ENCODE measurements around the gene ANP32E. TPM values are rescaled to one million over a fixed set of nuclear protein-coding genes. Genes with fewer than 3 reads are reported as not detected.

ANP32E gene
- total and polyA plus RNA-seq, 2 of the 13 experiments (the other 11 are each of a cell fraction or from before 2014, with no cell fraction given), result 10.3 to 53.0 TPM

- TF ChIP-seq, protein P1, sequence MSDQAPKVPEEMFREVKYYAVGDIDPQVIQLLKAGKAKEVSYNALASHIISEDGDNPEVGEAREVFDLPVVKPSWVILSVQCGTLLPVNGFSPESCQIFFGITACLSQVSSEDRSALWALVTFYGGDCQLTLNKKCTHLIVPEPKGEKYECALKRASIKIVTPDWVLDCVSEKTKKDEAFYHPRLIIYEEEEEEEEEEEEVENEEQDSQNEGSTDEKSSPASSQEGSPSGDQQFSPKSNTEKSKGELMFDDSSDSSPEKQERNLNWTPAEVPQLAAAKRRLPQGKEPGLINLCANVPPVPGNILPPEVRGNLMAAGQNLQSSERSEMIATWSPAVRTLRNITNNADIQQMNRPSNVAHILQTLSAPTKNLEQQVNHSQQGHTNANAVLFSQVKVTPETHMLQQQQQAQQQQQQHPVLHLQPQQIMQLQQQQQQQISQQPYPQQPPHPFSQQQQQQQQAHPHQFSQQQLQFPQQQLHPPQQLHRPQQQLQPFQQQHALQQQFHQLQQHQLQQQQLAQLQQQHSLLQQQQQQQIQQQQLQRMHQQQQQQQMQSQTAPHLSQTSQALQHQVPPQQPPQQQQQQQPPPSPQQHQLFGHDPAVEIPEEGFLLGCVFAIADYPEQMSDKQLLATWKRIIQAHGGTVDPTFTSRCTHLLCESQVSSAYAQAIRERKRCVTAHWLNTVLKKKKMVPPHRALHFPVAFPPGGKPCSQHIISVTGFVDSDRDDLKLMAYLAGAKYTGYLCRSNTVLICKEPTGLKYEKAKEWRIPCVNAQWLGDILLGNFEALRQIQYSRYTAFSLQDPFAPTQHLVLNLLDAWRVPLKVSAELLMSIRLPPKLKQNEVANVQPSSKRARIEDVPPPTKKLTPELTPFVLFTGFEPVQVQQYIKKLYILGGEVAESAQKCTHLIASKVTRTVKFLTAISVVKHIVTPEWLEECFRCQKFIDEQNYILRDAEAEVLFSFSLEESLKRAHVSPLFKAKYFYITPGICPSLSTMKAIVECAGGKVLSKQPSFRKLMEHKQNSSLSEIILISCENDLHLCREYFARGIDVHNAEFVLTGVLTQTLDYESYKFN (CRISPR knock-in tag; conservative IDR thresholded peaks at IDR 0.05), result peak; percentile 25; the same call in 1 of the 2 replicates
- TF ChIP-seq SKI (IDR thresholded peaks at IDR 0.05; ENCODE audit: partially characterized antibody) (no peak), TEAD3 (CRISPR knock-in tag; optimal IDR thresholded peaks at IDR 0.05; ENCODE audit: borderline replicate concordance) (peak; percentile 9), PITX1 (CRISPR knock-in tag; IDR thresholded peaks at IDR 0.05) (peak; percentile 46; the same call in 1 of the 2 replicates), ZNF567 (CRISPR knock-in tag; IDR thresholded peaks at IDR 0.05; ENCODE audit: borderline replicate concordance) (no peak), MTA3 (CRISPR knock-in tag; IDR thresholded peaks at IDR 0.05) (no peak), ZNF605 (CRISPR knock-in tag; IDR thresholded peaks at IDR 0.05) (no peak), ZBTB42 (CRISPR knock-in tag; IDR thresholded peaks at IDR 0.05) (0 out of 2 replicates have a peak, but pooled peaks have one; percentile 45), ZNF672 (CRISPR knock-in tag; IDR thresholded peaks at IDR 0.05) (no peak), ZNF724P (CRISPR knock-in tag; IDR thresholded peaks at IDR 0.05; ENCODE audit: borderline replicate concordance) (0 out of 2 replicates have a peak, but pooled peaks have one; percentile 23), DMAP1 (CRISPR knock-in tag; IDR thresholded peaks at IDR 0.05) (0 out of 2 replicates have a peak, but pooled peaks have one; percentile 13), EED (CRISPR knock-in tag; IDR thresholded peaks at IDR 0.05) (no peak), SAP130 (CRISPR knock-in tag; IDR thresholded peaks at IDR 0.05; ENCODE audit: low read depth) (0 out of 2 replicates have a peak, but pooled peaks have one; percentile 6), MXD1 (CRISPR knock-in tag; IDR thresholded peaks at IDR 0.05) (0 out of 2 replicates have a peak, but pooled peaks have one; percentile 14), SOX6 (IDR thresholded peaks at IDR 0.05) (no peak), SOX6 (CRISPR knock-in tag; IDR thresholded peaks at IDR 0.05) (0 out of 2 replicates have a peak, but pooled peaks have one; percentile 13), KDM2A (CRISPR knock-in tag; IDR thresholded peaks at IDR 0.05; ENCODE audit: borderline replicate concordance, low read depth) (0 out of 2 replicates have a peak, but pooled peaks have one; percentile 22), ZMYM3 (CRISPR knock-in tag; IDR thresholded peaks at IDR 0.05) (peak; percentile 27; the same call in 1 of the 2 replicates), ZNF263 (CRISPR knock-in tag; IDR thresholded peaks at IDR 0.05) (0 out of 2 replicates have a peak, but pooled peaks have one; percentile 17), NFYB (CRISPR knock-in tag; IDR thresholded peaks at IDR 0.05) (no peak), PHF5A (CRISPR knock-in tag; IDR thresholded peaks at IDR 0.05; ENCODE audit: low read depth, unreplicated experiment) (peak; percentile 1), CENPX (CRISPR knock-in tag; IDR thresholded peaks at IDR 0.05) (no peak)
- TF ChIP-seq, protein P2, sequence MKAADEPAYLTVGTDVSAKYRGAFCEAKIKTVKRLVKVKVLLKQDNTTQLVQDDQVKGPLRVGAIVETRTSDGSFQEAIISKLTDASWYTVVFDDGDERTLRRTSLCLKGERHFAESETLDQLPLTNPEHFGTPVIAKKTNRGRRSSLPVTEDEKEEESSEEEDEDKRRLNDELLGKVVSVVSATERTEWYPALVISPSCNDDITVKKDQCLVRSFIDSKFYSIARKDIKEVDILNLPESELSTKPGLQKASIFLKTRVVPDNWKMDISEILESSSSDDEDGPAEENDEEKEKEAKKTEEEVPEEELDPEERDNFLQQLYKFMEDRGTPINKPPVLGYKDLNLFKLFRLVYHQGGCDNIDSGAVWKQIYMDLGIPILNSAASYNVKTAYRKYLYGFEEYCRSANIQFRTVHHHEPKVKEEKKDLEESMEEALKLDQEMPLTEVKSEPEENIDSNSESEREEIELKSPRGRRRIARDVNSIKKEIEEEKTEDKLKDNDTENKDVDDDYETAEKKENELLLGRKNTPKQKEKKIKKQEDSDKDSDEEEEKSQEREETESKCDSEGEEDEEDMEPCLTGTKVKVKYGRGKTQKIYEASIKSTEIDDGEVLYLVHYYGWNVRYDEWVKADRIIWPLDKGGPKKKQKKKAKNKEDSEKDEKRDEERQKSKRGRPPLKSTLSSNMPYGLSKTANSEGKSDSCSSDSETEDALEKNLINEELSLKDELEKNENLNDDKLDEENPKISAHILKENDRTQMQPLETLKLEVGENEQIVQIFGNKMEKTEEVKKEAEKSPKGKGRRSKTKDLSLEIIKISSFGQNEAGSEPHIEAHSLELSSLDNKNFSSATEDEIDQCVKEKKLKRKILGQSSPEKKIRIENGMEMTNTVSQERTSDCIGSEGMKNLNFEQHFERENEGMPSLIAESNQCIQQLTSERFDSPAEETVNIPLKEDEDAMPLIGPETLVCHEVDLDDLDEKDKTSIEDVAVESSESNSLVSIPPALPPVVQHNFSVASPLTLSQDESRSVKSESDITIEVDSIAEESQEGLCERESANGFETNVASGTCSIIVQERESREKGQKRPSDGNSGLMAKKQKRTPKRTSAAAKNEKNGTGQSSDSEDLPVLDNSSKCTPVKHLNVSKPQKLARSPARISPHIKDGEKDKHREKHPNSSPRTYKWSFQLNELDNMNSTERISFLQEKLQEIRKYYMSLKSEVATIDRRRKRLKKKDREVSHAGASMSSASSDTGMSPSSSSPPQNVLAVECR (CRISPR knock-in tag; IDR thresholded peaks at IDR 0.05; ENCODE audit: borderline replicate concordance), result peak; percentile 54; the same call in 1 of the 2 replicates
Observed at GRCh38 chr1:150256554-150257341, 20.8 kb upstream of the ANP32E start (continued).
